Right ventricle myocardium inferior (tissue), 1 donor: ENCODE results near the gene RGS7. TPM values are rescaled to one million over a fixed set of nuclear protein-coding genes. Genes with fewer than 3 reads are reported as not detected.
"Not testable (repeated sequence)": the region's sequence is repeated elsewhere in the genome, so short reads cannot be mapped to it uniquely, and the experiment has no call there.

Source experiments
- ATAC-seq: fragments of 200-7000 bp; cut with Tn5 transposase; one replicate; pipeline ENCODE4 v1.9.1; 2020; ENCODE audit warnings: mild to moderate bottlenecking, moderate library complexity
- DNase-seq: peaks from one replicate; pipeline ENCODE4 v3.0.0; 2021; ENCODE audit errors: missing footprints
- intact Hi-C: fragments of 100-400 bp; cut with DNase I; formaldehyde crosslinking; loops from one replicate; pipeline ENCODE4 v1.11.0; 2022
- total RNA-seq: library from RNA; stranded (reverse); fragmentation: NEBNext Ultra II Directional; extraction: Animal tissue kit (Norgen Biotek cat#: 25700); gene quantifications from one replicate; pipeline ENCODE4 v1.2.1, GENCODE V29; 2021
- donor health status: DM: no; HTN: yes; CAD: no; lungs with severe emphysema.

The RGS7 gene
- total RNA-seq, 1 donor from 2014 or later: not detected

- intact Hi-C loops, DNase-seq, ATAC-seq: not testable (repeated sequence)
These were observed 191.7 kb downstream of the RGS7 start for GRCh38 chr1:241165256-241165655.

- intact Hi-C loops: no loop called here
- DNase-seq (no peak), ATAC-seq (no peak)
These were observed 193.6 kb downstream of the RGS7 start for GRCh38 chr1:241163363-241163762.

GRCh38 chr1:241161188-241161689, 195.8 kb downstream of the RGS7 start:
- DNase-seq (no peak), ATAC-seq (no peak)
- intact Hi-C loops: no loop called here

- DNase-seq (no peak), ATAC-seq (no peak)
- intact Hi-C loops: no loop called here
These were observed 199.6 kb downstream of the RGS7 start for GRCh38 chr1:241157435-241157834.

GRCh38 chr1:241156231-241156965, 200.6 kb downstream of the RGS7 start:
- intact Hi-C loops: no loop called here
- no peak for ATAC-seq
- DNase-seq: no peak

GRCh38 chr1:241145881-241146280, 211.1 kb downstream of the RGS7 start:
- intact Hi-C loops: no loop called here
- ATAC-seq (no peak), DNase-seq (no peak)

GRCh38 chr1:241143765-241144442, 213.1 kb downstream of the RGS7 start:
- no peak for ATAC-seq
- intact Hi-C loops: no loop called here
- DNase-seq: no peak

- ATAC-seq (no peak), DNase-seq (no peak)
- intact Hi-C loops: no loop called here
These were observed 214.5 kb downstream of the RGS7 start for GRCh38 chr1:241142493-241142892.

- intact Hi-C loops, ATAC-seq, DNase-seq: not testable (repeated sequence)
These were observed 215.4 kb downstream of the RGS7 start for GRCh38 chr1:241141646-241142045.

GRCh38 chr1:241140670-241141069, 216.3 kb downstream of the RGS7 start:
- no peak for DNase-seq
- ATAC-seq: no peak
- intact Hi-C loops: no loop called here

- no peak for ATAC-seq
- intact Hi-C loops: no loop called here
- DNase-seq: no peak
These were observed 218.0 kb downstream of the RGS7 start for GRCh38 chr1:241139047-241139446.

GRCh38 chr1:241138248-241138647, 218.8 kb downstream of the RGS7 start:
- intact Hi-C loops: no loop called here
- ATAC-seq (no peak), DNase-seq (no peak)

GRCh38 chr1:241136389-241136788, 220.6 kb downstream of the RGS7 start:
- no peak for DNase-seq
- intact Hi-C loops: no loop called here
- no peak for ATAC-seq

- intact Hi-C loops: no loop called here
- DNase-seq (no peak), ATAC-seq (no peak)
These were observed 225.3 kb downstream of the RGS7 start for GRCh38 chr1:241131636-241132194.

GRCh38 chr1:241130881-241131280, 226.1 kb downstream of the RGS7 start:
- DNase-seq (no peak), ATAC-seq (no peak)
- intact Hi-C loops: no loop called here

- ATAC-seq (no peak), DNase-seq (no peak)
- intact Hi-C loops: no loop called here
These were observed 227.6 kb downstream of the RGS7 start for GRCh38 chr1:241129207-241129960.

GRCh38 chr1:241125286-241125685, 231.7 kb downstream of the RGS7 start:
- DNase-seq: no peak
- intact Hi-C loops: no loop called here
- ATAC-seq: no peak

GRCh38 chr1:241118049-241118448, 239.0 kb downstream of the RGS7 start:
- ATAC-seq (no peak), DNase-seq (no peak)
- intact Hi-C loops: no loop called here

- intact Hi-C loops: no loop called here
- ATAC-seq (no peak), DNase-seq (no peak)
These were observed 241.2 kb downstream of the RGS7 start for GRCh38 chr1:241115784-241116183.
